HEK293T (cell line): ENCODE results near the gene DIPK1C.

Experiments used
- ARNT ChIP-seq: fragments of 450-650 bp; IDR thresholded peaks from 2 replicates; pipeline ENCODE4 v1.6.1; 2017; ENCODE audit warnings: mild to moderate bottlenecking
- ELF4 ChIP-seq: fragments of 450-650 bp; IDR thresholded peaks from 2 replicates; pipeline ENCODE4 v1.6.1; 2017; ENCODE audit warnings: antibody characterized with exemption
- HDGF ChIP-seq: fragments of 450-650 bp; IDR thresholded peaks from 2 replicates; pipeline ENCODE4 v1.6.1; 2017; ENCODE audit warnings: antibody characterized with exemption, borderline replicate concordance
- NFRKB ChIP-seq: fragments of 450-650 bp; IDR thresholded peaks from 2 replicates; pipeline ENCODE4 v1.6.1; 2016; ENCODE audit warnings: mild to moderate bottlenecking, moderate library complexity

GRCh38 chr18:74457043-74457724 is at the start of gene DIPK1C:
- TF ChIP-seq NFRKB (no peak), HDGF (no peak), ELF4 (no peak), ARNT (no peak)
